Bronchial epithelial cell (primary cell): ENCODE data around the gene CACNA1G. TPM values are rescaled to one million over a fixed set of nuclear protein-coding genes. Genes with fewer than 3 reads are reported as not detected.

Experiments
- DNase-seq: peaks from one replicate; pipeline ENCODE4 v3.0.0-alpha.2; 2010; ENCODE audit warnings: low read depth
- FAIRE-seq: peaks from 2 replicates; lab custom pipeline; 2011; peaks lifted over from hg19 to GRCh38; lab: Jason Lieb, UNC
- H3K27me3 ChIP-seq: 2 replicates; pipeline ENCODE4 v1.5.1; 2011; ENCODE audit warnings: low read length; ENCODE audit not compliant: control insufficient read depth, insufficient read depth
- H3K36me3 ChIP-seq: 2 replicates; pipeline ENCODE4 v1.5.1; 2011; ENCODE audit warnings: low read length; ENCODE audit not compliant: control insufficient read depth, insufficient read depth
- H3K4me3 ChIP-seq: 2 replicates; pipeline ENCODE4 v1.5.1; 2011; ENCODE audit warnings: mild to moderate bottlenecking, low read depth, low read length, control low read depth
- CTCF ChIP-seq: IDR thresholded peaks from 2 replicates; pipeline ENCODE4 v1.5.1; 2011; ENCODE audit warnings: mild to moderate bottlenecking, moderate library complexity, low read length, control low read depth, inconsistent platforms; ENCODE audit not compliant: insufficient read depth, severe bottlenecking
- total RNA-seq: library from RNA; depleted of rRNA; stranded (reverse); fragments of >200 nt; gene quantifications from 2 replicates; pipeline ENCODE4 v1.2.1, GENCODE V29; 2014

CACNA1G gene
- total RNA-seq, 1 donor from 2014 or later = not detected

- Histone ChIP-seq H3K4me3 (no peak overlapping the region), H3K36me3 (no peaks in the 10 kb centered on the region), H3K27me3 (no peaks in the 10 kb centered on the region)
- no peak for DNase-seq
- TF ChIP-seq CTCF = no peak
- no peak for FAIRE-seq
These were observed 32.8 kb downstream of the CACNA1G start for GRCh38 chr17:50593321-50593720.

DNA sequence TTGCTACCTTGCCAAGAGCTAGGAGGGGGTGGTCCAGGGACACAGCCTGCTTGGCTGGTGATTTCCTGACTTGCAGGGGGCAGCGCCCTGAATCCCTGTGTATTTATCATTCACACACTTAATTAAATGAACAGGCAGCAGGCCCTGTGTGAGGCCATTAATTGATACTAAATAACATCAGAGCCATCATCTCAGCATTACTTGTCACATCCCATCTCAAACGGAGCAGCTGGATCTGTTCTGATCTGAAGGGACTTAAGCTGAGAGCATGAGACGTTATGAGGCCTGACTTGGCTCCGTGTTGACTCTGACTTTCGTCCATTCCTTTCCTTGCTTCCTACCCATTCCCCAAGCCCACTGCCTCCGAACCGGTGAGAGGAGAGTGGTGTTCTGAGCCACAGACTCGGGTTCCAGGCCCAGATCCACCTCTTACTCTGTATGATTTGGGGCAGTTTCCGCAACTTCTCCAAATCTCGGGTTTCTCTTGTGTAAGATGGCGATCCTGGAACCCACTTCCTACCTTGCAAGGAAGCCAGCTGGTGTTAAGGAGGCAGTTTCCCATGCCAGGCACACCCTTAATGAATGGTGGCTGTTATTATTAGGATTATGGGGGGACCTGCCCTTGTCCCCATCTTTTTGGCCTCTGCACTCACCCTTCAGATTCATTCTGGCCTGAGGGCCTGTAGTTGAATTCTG lies 33.8 kb downstream of the CACNA1G start:
- Histone ChIP-seq H3K4me3 (no peak overlapping the region), H3K36me3 (no peaks in the 10 kb centered on the region), H3K27me3 (no peaks in the 10 kb centered on the region)
- no peak for TF ChIP-seq CTCF
- no peak for DNase-seq
- FAIRE-seq = no peak

GRCh38 chr17:50594892-50595291 lies 34.4 kb downstream of the CACNA1G start:
- FAIRE-seq (no peak), DNase-seq (no peak)
- Histone ChIP-seq H3K27me3 (no peaks in the 10 kb centered on the region), H3K36me3 (no peaks in the 10 kb centered on the region), H3K4me3 (no peak overlapping the region)
- no peak for TF ChIP-seq CTCF

DNA sequence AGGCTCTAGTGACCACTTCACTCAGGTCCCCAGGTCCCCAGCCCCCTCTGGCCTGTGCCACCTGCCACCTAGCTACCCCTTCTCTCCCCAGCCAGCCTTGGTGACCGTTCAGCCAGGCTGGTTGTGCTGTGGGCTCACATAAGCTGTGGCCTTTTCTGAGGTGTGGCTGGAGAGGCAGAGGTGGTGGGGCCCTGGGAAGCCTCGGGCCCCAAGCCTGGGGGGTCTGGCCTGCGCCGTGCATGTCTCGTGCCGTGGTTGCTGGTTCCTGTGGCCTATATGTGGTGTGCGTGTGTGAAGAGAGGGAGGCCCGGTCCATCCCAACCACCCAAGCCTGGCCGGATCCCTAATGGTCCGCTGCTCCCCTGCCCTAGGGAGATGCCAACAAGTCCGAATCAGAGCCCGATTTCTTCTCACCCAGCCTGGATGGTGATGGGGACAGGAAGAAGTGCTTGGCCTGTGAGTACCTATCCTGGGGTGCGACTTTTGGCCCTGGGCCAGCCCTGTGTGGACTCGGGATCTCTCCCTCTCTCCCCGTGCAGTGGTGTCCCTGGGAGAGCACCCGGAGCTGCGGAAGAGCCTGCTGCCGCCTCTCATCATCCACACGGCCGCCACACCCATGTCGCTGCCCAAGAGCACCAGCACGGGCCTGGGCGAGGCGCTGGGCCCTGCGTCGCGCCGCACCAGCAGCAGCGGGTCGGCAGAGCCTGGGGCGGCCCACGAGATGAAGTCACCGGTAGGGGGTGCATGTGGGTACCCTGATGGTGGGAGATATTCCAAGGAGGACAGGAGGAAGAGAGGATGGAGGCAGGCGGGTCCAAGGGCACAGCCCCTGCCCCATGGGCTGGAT lies 35.9 kb downstream of the CACNA1G start:
- no peak overlapping the region for H3K4me3 ChIP-seq
- no peak for DNase-seq
- peaks cover 2% of the 10 kb centered on the region for H3K27me3 ChIP-seq
- peak; percentile 26 for TF ChIP-seq CTCF
- H3K36me3 ChIP-seq = no peaks in the 10 kb centered on the region
- FAIRE-seq = no peak

DNA sequence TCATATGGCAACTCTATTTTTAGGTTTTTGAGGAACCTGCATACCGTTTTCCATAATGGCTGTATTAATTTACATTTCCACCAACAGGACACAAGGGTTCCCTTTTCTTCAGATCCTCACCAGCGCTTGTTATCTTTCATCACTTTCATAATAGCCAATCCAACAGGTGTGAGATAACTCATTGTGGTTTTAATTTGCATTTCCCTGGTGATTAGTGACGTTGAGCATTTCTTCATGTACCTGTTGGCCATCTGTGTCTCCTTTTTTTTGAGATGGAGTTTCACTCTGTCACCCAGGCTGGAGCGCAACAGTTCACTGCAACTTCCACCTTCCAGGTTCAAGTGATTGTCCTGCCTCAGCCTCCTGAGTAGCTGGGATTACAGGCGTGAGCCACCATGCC lies 38.0 kb downstream of the CACNA1G start:
- DNase-seq (no peak), FAIRE-seq (no peak)
- H3K27me3 ChIP-seq = peaks cover 2% of the 10 kb centered on the region

More for the DNA sequence above, 38.0 kb downstream of the CACNA1G start:
- TF ChIP-seq CTCF = no peak
- Histone ChIP-seq H3K36me3 (no peaks in the 10 kb centered on the region), H3K4me3 (no peak overlapping the region)
